K562 (cell line): Measurements from ENCODE around the gene PNPLA7. TPM values are rescaled to one million over a fixed set of nuclear protein-coding genes. Genes with fewer than 3 reads are reported as not detected.

Experiments used
- CREB3 ChIP-seq: fragments of 450-650 bp; conservative IDR thresholded peaks from 2 replicates; pipeline ENCODE4 v1.6.1; 2016; ENCODE audit warnings: missing genetic modification characterization, low read depth, mild to moderate bottlenecking, missing compliant biosample characterization, moderate library complexity
- GMEB1 ChIP-seq: fragments of 250-450 bp; sonication (Bioruptor Pico); IDR thresholded peaks from 2 replicates; pipeline ENCODE4 v1.4.0; 2020; ENCODE audit warnings: mild to moderate bottlenecking
- NFE2 ChIP-seq: IDR thresholded peaks from 2 replicates; pipeline ENCODE4 v1.6.1; 2014; ENCODE audit warnings: antibody characterized with exemption, low read depth
- ZNF444 ChIP-seq: fragments of 250-450 bp; sonication (Bioruptor Pico); IDR thresholded peaks from 2 replicates; pipeline ENCODE4 v1.4.0; 2020; ENCODE audit warnings: mild to moderate bottlenecking, moderate library complexity
- ZNF644 ChIP-seq: fragments of 200-800 bp; sonication (Bioruptor generic); IDR thresholded peaks from 2 replicates; pipeline ENCODE4 v1.6.1; 2016; ENCODE audit warnings: low read depth, missing genetic modification characterization, missing compliant biosample characterization
- polyA plus RNA-seq, 8 experiments: library from polyadenylated mRNA; depleted of rRNA in 4 of 8; stranded (reverse) in 5 of 8; unstranded in 3 of 8; fragments of >200 nt; fragmentation: Nextera tagmentation in 2 of 8; fragmentation: Illumina TruSeq in 1 of 8; extraction: Ambion mirVana in 2 of 8; extraction: Trizol in 1 of 8; gene quantifications; 2 replicates each; pipeline versions ENCODE4 v1.2.1 to v1.2.3, GENCODE V29; 2011 to 2014; ENCODE audit warnings: inconsistent platforms in 1 of 8, missing spikeins in 1 of 8
- total RNA-seq, 7 experiments: library from RNA; depleted of rRNA in 6 of 7; stranded (reverse); fragments of >200 nt in 6 of 7; fragmentation: Illumina TruSeq in 2 of 7; extraction: Trizol in 2 of 7; gene quantifications; 2 replicates each; pipeline versions ENCODE4 v1.2.1 to v1.2.3, GENCODE V29; 2011 to 2021; ENCODE audit warnings: low replicate concordance in 1 of 7
- TF ChIP-seq, protein P1 (sequence below), 2 experiments: IDR thresholded peaks in 1 of 2; conservative IDR thresholded peaks in 1 of 2; 2 replicates each; pipeline ENCODE4 v1.6.1; 2016; ENCODE audit warnings: low read depth in 2 of 2, mild to moderate bottlenecking in 1 of 2, missing compliant biosample characterization in 1 of 2, missing genetic modification characterization in 1 of 2, moderate library complexity in 1 of 2

Gene PNPLA7
- total and polyA plus RNA-seq, 9 of the 15 experiments (the other 6 are each of a cell fraction or from before 2014, with no cell fraction given) = 0.01 to 0.85 (median 0.19) TPM; not detected in 1

DNA sequence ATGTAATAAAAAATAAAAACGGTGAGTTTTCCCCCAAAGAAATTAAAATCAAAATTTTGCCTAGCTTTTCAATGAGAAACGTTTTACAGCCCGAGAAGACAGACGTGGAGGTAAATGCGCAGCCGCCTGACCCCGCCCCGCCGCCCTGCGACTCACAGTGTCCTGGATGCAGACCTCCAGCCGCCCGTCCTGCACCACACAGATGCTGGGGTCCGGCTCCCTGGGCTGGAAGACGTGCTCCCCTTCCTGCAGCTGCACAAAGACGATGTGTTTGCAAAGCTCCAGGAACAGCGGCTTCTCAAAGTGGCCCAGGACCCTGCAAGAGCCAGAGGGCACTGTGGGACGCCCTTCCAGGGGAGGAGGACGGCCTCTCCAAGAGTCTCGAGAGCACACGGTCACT lies 7.7 kb downstream of the PNPLA7 start (continued):
- TF ChIP-seq NFE2 (no peak), ZNF644 (tag) (no peak), GMEB1 (CRISPR knock-in tag) (no peak), ZNF444 (CRISPR knock-in tag) (no peak), CREB3 (no peak)
- TF ChIP-seq, protein P1, sequence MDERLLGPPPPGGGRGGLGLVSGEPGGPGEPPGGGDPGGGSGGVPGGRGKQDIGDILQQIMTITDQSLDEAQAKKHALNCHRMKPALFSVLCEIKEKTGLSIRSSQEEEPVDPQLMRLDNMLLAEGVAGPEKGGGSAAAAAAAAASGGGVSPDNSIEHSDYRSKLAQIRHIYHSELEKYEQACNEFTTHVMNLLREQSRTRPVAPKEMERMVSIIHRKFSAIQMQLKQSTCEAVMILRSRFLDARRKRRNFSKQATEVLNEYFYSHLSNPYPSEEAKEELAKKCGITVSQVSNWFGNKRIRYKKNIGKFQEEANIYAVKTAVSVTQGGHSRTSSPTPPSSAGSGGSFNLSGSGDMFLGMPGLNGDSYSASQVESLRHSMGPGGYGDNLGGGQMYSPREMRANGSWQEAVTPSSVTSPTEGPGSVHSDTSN (CRISPR knock-in tag; IDR thresholded peaks at IDR 0.05; ENCODE audit: low read depth) = no peak
- TF ChIP-seq, protein P1 (tag; conservative IDR thresholded peaks at IDR 0.05; ENCODE audit: low read depth) = no peak
